Measurements from ENCODE around the gene M1AP. TPM values are rescaled to one million over a fixed set of nuclear protein-coding genes. Genes with fewer than 3 reads are reported as not detected.

The M1AP gene
- total RNA-seq, 1 donor from 2014 or later: not detected

GRCh38 chr2:74593826-74594772, 54.0 kb downstream of the M1AP start:
- no peak for DNase-seq

- DNase-seq: no peak
These were observed 59.5 kb downstream of the M1AP start for GRCh38 chr2:74588664-74589063.

DNA sequence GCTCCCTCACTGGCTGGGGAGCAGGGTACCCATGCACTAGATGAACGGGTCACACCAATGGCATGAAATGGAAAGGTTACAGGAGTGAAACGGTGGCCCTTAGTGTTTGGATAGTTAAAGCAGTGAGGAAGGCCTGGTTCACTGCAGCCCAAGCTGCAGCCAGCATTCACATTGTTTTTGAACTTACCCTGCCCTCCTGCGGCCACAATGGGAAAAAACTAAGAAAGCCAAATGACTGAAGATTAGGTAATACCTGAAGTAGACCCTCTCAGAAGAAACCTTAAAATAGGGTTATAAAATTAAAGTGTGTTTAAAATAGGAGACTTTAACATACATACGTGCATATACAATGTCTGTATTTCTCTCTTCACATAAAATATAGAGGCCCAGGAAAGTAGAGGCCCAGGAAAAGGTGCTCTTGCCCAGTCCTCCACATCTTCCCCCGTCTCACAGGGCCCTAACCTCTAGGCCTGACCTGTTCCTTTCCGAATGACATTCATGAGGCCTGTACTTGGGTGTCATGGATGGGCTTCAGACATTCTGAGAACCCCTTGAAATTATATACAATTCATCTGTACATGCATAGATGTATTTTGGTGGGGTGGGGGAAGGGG, 60.4 kb downstream of the M1AP start:
- peak; percentile 82 for DNase-seq

DNA sequence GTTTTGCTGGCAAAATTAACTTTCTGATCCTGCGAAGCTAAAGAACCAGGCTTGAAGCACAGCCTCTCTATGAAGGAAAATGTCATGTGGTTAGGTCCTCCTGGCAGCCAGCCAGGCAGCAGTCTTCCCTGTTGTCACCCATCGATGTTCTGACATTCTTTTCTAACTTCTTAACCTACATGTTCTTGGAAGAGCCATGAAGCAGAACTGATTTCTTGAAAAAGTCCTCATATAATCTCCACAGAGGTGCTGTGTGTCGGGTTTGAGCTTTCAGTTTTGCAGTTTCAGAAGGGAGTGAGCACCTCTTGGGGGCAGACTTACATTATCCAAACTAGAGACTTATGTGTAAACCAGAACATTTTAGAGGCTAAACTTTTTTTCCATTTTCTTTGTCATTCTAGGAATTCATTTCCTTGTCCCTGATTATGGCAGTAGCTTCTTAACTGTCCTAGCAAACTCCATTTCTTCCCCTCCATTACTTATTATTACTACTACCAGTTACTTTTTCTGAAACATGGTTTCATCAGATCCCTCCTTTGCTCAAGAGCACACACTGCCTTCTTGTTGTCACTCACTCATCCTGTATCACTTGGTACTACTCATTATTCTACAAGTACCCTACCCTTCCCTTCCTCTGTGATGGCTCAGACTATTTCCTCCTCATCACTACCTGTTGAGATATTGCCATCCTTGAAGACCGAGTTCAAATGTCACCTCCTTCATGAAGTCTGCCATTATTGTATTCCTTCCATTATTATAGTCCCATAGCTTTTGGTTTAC, 62.5 kb downstream of the M1AP start:
- no peak for DNase-seq

DNA sequence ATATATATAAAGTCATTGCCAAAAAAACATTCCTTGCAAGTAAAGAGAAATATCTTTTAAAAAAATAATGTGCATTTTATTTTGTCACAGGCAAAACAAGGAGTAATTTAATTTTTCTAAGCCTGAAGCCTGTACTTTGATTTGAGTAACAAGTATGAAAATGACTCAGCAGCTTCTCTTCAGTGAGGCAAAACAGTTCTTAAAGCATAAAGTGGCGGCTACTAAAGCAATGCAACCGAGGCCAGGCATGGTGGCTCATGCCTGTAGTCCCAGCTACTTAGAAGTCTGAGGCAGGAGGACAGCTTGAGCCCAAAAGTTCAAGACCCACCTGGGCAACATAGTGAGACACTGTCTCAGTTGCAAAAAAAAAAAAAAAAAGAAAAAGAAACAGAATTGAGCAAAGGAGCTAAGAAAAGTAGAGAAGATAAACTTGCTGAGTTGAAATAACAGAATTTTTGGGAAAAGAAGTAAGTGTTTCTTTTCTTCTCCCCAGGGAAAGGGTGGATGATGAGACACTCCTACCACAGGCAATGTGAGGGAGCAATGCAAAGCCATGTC, 64.0 kb downstream of the M1AP start:
- DNase-seq: no peak

DNA sequence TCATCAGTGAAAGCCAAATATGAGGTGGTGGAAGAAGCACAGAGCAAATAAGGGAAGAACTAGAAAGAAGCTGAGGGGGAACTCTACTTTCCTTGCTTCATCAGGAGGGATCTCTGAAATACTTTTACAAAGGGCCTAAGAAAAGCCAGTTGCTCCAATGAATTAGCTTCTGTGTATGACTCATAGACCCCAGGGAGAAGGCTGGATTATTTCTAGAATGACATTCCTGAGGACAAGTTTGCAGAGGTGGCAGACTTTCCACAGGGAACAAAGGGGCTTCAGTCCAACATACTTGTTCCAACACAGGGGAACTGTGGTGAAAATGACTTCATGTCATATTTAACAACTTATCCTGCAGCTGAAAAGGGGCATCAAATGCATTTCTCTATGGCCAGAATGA, 64.6 kb downstream of the M1AP start:
- DNase-seq: no peak

DNA sequence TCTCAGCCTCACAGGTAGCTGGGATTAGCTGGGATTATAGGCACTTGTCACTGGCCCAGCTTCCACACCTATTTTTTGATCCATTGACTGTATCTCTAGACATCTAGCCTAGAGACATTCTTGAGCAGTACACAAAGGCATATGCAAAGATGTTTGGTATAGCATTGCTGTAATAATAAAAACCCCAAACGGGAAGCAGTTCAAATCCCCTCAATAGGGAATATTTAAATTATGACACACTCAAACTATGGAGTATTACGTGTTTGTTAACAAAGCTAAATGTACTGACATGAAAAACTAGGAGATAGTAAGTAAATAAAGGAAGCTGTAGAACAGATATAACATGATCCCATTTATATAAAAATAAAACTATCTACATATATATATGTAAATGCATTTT, 65.9 kb downstream of the M1AP start:
- no peak for DNase-seq

DNA sequence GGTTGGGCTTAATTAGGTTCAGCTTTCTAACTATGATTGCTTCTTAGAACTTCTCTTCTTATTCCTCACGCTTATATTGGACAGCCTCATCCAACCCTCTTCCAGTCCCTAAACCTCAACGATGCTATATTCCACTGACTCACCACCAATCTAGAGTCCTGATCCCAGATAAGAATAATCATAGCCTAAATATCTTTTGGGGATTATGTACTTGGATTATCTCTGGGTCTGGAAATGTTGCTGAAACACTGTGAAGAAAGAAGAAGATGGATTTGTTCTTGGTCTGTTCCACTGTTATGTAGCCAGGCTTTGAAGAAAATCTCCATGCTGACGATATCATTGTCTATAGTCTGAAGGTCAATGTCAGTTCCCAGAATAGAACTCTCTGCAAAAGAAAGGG, 66.7 kb downstream of the M1AP start:
- DNase-seq: no peak

- DNase-seq: no peak
These were observed 69.7 kb downstream of the M1AP start for GRCh38 chr2:74578408-74578807.

DNA sequence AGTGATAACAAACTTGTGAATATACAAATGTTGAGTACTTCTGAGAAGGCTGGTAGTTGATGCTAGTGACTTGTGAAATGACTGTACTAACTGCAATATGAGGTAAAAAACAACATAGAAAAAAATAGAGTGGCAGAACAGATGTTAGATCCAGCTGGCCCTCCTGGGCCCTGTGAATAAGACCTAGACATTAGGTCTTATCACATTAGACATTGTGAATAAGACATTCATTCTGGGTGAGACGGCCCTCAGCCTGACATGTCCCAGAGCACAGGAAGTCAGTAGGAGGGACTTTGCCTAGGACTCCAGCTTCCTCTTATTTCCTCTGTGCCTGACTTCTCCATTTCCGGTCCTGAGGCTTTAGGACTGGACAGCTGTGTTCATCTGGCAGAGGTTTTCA, 70.7 kb downstream of the M1AP start:
- DNase-seq: no peak

DNA sequence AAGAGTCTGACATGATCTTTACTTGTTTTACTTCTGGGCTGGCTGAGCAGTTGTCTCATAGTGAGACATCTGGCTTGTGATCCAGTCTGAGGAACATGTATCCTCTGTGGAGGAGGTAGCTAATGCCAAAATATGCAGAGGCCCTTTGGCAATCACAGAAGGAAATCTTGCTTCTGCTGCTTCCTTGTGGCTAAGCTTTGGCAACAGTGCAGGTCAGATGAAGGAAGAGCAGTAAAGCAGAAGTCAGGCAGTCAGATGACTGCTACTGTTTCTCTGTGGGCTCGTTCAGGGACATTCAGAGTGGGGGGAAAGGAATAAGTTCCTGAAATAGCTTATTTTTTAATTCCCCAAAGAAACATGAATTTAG, 71.3 kb downstream of the M1AP start:
- DNase-seq: no peak

DNA sequence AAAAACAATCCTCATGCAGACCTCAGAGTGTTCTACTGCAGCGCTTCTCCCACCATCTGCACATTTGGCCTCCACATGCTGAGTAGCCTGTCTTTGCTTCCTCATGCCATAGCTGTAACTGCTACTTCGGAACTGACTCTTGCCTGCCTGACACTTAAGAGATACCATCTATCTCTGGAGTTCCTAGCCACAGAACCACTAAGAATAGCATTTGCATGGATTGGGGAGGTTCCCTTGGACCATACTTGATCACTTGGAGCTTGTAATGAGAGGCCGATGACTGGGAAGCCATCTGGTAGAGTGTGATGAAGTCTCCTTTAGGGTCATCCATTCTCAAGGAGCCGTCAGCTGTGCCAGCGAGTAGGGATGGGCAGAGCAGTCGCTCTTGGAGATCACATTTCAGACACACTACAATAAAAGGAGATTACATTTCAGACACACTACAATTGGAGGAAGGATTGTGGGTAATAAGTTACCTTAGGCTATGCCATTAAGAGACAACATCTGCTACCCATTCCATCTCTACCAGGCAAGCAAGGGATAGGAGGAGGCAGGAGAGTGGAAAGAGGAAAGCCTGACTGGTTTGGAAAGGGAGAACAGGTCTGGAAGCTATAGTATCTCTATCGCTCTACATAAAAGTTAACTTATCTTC, 71.8 kb downstream of the M1AP start:
- no peak for DNase-seq

GRCh38 chr2:74575320-74575719, 72.8 kb downstream of the M1AP start:
- DNase-seq: no peak

GRCh38 chr2:74573747-74574562, 74.2 kb downstream of the M1AP start:
- peak; percentile 30 for DNase-seq

DNA sequence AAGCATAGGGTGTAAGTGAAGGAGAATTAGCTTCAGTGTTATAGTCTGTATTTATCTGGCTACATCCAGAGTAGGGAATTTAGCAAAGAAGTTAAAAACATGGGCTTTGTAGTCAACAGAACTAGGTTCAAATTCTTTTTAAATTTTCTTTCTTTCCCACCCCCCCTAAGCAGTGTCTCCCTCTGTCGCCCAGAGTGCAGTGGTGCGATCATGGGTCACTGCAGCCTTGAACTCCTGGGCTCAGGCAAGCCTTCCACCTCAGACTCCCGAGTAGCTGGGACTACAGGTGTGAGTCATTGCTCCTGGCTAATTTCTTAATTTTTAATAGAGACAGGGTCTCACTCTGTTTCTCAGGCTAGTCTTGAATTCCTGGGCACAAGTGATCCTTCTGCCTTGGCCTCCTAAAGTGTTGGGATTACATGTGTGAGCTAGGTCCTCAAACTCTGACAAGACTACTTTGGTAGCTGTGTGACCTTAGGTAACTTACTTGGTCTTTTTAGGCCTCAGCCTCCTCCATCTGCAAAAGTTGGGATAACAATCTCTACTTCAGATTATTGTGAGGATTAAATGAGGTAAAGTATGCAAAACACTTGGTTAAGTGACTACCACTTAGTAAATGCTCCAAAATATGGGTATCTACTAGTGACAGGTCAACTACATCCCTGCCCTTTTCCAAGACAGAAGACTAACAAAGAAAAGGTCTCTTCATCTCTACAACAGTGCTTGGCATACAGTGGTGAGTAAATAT, 75.8 kb downstream of the M1AP start:
- DNase-seq: no peak

DNA sequence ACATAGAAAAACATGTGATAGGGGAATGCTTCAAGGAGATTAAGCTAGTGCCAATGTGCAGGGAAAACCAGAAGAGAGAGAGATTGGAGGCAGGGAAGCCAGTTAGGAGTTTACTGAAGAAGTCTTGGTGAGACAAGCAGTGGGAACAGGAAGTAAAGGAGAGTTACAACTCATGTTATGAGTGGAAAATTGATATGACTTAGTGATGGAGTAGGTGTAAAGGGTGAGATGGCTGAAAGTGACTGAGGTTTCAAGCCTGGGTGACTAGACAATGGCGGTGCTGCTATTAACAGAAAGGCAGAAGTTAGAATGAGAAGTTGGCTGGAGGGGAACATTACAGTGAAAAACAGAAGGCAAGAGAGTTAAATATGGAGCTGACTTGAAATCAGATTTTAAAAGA, 77.1 kb downstream of the M1AP start:
- no peak for DNase-seq

DNA sequence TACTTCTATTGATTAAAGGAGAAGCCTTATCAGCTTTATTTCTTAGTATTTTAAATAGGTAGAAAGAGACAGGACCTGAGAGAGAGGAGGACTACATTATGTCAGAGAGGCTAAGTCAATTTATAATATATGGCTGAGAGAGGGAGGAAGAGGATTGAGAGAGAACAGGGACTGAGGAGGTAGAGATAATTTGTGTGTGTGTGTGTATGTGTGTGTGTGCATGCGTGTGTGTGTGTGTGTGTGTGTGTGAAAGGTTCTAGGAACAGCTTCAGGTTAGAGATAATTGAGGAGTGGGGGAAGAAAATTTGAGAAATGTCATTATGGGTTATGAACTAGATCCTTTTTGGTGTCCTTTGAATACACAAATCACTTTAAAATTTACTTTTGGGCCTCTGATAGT, 78.4 kb downstream of the M1AP start:
- no peak for DNase-seq

GRCh38 chr2:74567881-74568280, 80.2 kb downstream of the M1AP start:
- no peak for DNase-seq

DNA sequence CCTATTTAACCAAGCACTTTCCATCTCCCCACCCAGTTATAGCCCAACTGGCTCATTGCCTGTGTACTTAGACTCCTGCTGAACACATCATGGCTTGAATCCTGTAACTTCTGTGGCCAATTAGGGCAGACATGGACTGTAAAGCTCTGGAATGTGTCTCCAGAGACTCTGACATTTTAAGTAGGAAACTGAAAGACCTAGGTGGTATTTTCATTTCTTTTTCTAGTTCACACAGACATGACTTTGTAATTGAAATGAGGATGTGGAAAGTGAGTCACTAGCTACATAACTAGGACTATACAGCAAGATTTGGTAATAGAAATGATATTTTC, 81.4 kb downstream of the M1AP start:
- DNase-seq: no peak

- no peak for DNase-seq
These were observed 81.9 kb downstream of the M1AP start for GRCh38 chr2:74566076-74566753.

GRCh38 chr2:74564222-74564621, 83.9 kb downstream of the M1AP start:
- no peak for DNase-seq
